Activated naive CD8-positive, alpha-beta T cell treated with anti-CD3 and anti-CD28 coated beads, Interleukin-2, amount 50 U/mL, for 24 hours (primary cell): ENCODE data around the gene CLDN6.

Source experiments
- ATAC-seq: fragments of 150-1000 bp; cut with Tn5 transposase; one replicate; pipeline ENCODE4 v1.10.0; 2021
- DNase-seq: peaks from one replicate; pipeline ENCODE4 v3.0.0; 2021
- H3K27ac Mint-ChIP-seq: one replicate; pipeline ENCODE4 v1.8.0; 2021; ENCODE audit warnings: mild to moderate bottlenecking, mixed read lengths
- H3K27me3 Mint-ChIP-seq: one replicate; pipeline ENCODE4 v1.8.0; 2021; ENCODE audit warnings: mixed read lengths
- H3K36me3 Mint-ChIP-seq: one replicate; pipeline ENCODE4 v1.8.0; 2021; ENCODE audit warnings: low read depth, mixed read lengths
- H3K4me1 Mint-ChIP-seq: one replicate; pipeline ENCODE4 v1.8.0; 2021; ENCODE audit warnings: mixed read lengths
- H3K4me3 Mint-ChIP-seq: one replicate; pipeline ENCODE4 v1.8.0; 2021; ENCODE audit warnings: mild to moderate bottlenecking, moderate library complexity, mixed read lengths
- H3K9me3 Mint-ChIP-seq: one replicate; pipeline ENCODE4 v1.8.0; 2021; ENCODE audit warnings: mixed read lengths

The CLDN6 gene

GRCh38 chr16:3042376-3042775 lies 24.4 kb upstream of the CLDN6 start:
- H3K27me3 Mint-ChIP-seq = peaks cover 72% of the 10 kb centered on the region
- no peaks in the 10 kb centered on the region for H3K9me3 Mint-ChIP-seq
- DNase-seq (no peak), ATAC-seq (no peak)
- H3K36me3 Mint-ChIP-seq = no peaks in the 10 kb centered on the region
- H3K4me3 Mint-ChIP-seq = no peak overlapping the region
- no peak overlapping the region for H3K27ac Mint-ChIP-seq
- H3K4me1 Mint-ChIP-seq = peaks cover 8% of the 10 kb centered on the region

- H3K27me3 Mint-ChIP-seq = peaks cover 72% of the 10 kb centered on the region
- H3K9me3 Mint-ChIP-seq = no peaks in the 10 kb centered on the region
- no peak overlapping the region for H3K4me3 Mint-ChIP-seq
- DNase-seq (no peak), ATAC-seq (no peak)
- H3K27ac Mint-ChIP-seq = no peak overlapping the region
- peaks cover 4% of the 10 kb centered on the region for H3K4me1 Mint-ChIP-seq
- H3K36me3 Mint-ChIP-seq = no peaks in the 10 kb centered on the region
Measured at GRCh38 chr16:3038896-3039295, 20.9 kb upstream of the CLDN6 start.

- H3K4me1 Mint-ChIP-seq = peaks cover 4% of the 10 kb centered on the region
- no peaks in the 10 kb centered on the region for H3K36me3 Mint-ChIP-seq
- H3K9me3 Mint-ChIP-seq = no peaks in the 10 kb centered on the region
- DNase-seq = no peak
- no peak overlapping the region for H3K4me3 Mint-ChIP-seq
- ATAC-seq = no peak
- peaks cover 72% of the 10 kb centered on the region for H3K27me3 Mint-ChIP-seq
- no peak overlapping the region for H3K27ac Mint-ChIP-seq
Measured at GRCh38 chr16:3038256-3038655, 20.3 kb upstream of the CLDN6 start.

- no peaks in the 10 kb centered on the region for H3K9me3 Mint-ChIP-seq
- H3K27me3 Mint-ChIP-seq = peaks cover 77% of the 10 kb centered on the region
- H3K36me3 Mint-ChIP-seq = no peaks in the 10 kb centered on the region
- no peak for ATAC-seq
- H3K4me1 Mint-ChIP-seq = peaks cover 8% of the 10 kb centered on the region
- no peak for DNase-seq
- no peak within 1 kb of the TSS for H3K27ac Mint-ChIP-seq
- no peak within 1 kb of the TSS for H3K4me3 Mint-ChIP-seq
Measured at GRCh38 chr16:3036726-3037315, 18.8 kb upstream of the CLDN6 start, which contains the start of gene BICDL2. TSS of gene BICDL2 (minus strand) at chr16:3036944. CDS start at chr16:3035496, 1,448 bp downstream.

GRCh38 chr16:3035972-3036725 lies 18.2 kb upstream of the CLDN6 start:
- Mint-ChIP-seq H3K9me3 (no peaks in the 10 kb centered on the region), H3K27ac (no peak overlapping the region), H3K27me3 (peaks cover 75% of the 10 kb centered on the region), H3K4me1 (peaks cover 8% of the 10 kb centered on the region), H3K4me3 (no peak overlapping the region), H3K36me3 (no peaks in the 10 kb centered on the region)
- DNase-seq = no peak
- ATAC-seq = no peak

- H3K4me1 Mint-ChIP-seq = peaks cover 8% of the 10 kb centered on the region
- H3K9me3 Mint-ChIP-seq = no peaks in the 10 kb centered on the region
- DNase-seq (no peak), ATAC-seq (no peak)
- H3K36me3 Mint-ChIP-seq = no peaks in the 10 kb centered on the region
- H3K27ac Mint-ChIP-seq = no peak overlapping the region
- H3K4me3 Mint-ChIP-seq = no peak overlapping the region
- H3K27me3 Mint-ChIP-seq = peaks cover 76% of the 10 kb centered on the region
Measured at GRCh38 chr16:3035289-3035971, 17.4 kb upstream of the CLDN6 start.

GRCh38 chr16:3032624-3033023 lies 14.6 kb upstream of the CLDN6 start:
- no peak overlapping the region for H3K27ac Mint-ChIP-seq
- H3K27me3 Mint-ChIP-seq = peaks cover 70% of the 10 kb centered on the region
- H3K4me3 Mint-ChIP-seq = no peak overlapping the region
- ATAC-seq = no peak
- H3K9me3 Mint-ChIP-seq = no peaks in the 10 kb centered on the region
- no peaks in the 10 kb centered on the region for H3K36me3 Mint-ChIP-seq
- peaks cover 26% of the 10 kb centered on the region for H3K4me1 Mint-ChIP-seq
- DNase-seq = no peak

GRCh38 chr16:3030222-3031212 lies 12.5 kb upstream of the CLDN6 start:
- Mint-ChIP-seq H3K9me3 (no peaks in the 10 kb centered on the region), H3K4me3 (peak overlapping the region; percentile 22), H3K27ac (no peak overlapping the region), H3K4me1 (peaks cover 22% of the 10 kb centered on the region), H3K36me3 (peaks cover 8% of the 10 kb centered on the region), H3K27me3 (peaks cover 57% of the 10 kb centered on the region)
- DNase-seq = no peak
- ATAC-seq = no peak

GRCh38 chr16:3029491-3030221 lies 11.7 kb upstream of the CLDN6 start:
- H3K27ac Mint-ChIP-seq = no peak overlapping the region
- H3K27me3 Mint-ChIP-seq = peaks cover 51% of the 10 kb centered on the region
- ATAC-seq (peak; percentile 26), DNase-seq (peak; percentile 65)
- H3K4me3 Mint-ChIP-seq = peak overlapping the region; percentile 22
- peaks cover 24% of the 10 kb centered on the region for H3K4me1 Mint-ChIP-seq
- peaks cover 8% of the 10 kb centered on the region for H3K36me3 Mint-ChIP-seq
- no peaks in the 10 kb centered on the region for H3K9me3 Mint-ChIP-seq

GRCh38 chr16:3028716-3029319 lies 10.8 kb upstream of the CLDN6 start:
- peaks cover 43% of the 10 kb centered on the region for H3K27me3 Mint-ChIP-seq
- peaks cover 30% of the 10 kb centered on the region for H3K4me1 Mint-ChIP-seq
- ATAC-seq (no peak), DNase-seq (no peak)
- H3K27ac Mint-ChIP-seq = no peak overlapping the region
- H3K4me3 Mint-ChIP-seq = no peak overlapping the region
- peaks cover 8% of the 10 kb centered on the region for H3K36me3 Mint-ChIP-seq
- no peaks in the 10 kb centered on the region for H3K9me3 Mint-ChIP-seq

GRCh38 chr16:3027983-3028715 lies 10.2 kb upstream of the CLDN6 start:
- Mint-ChIP-seq H3K27me3 (peaks cover 36% of the 10 kb centered on the region), H3K4me1 (peaks cover 35% of the 10 kb centered on the region), H3K9me3 (no peaks in the 10 kb centered on the region), H3K36me3 (peaks cover 8% of the 10 kb centered on the region), H3K27ac (no peak overlapping the region), H3K4me3 (no peak overlapping the region)
- ATAC-seq (peak; percentile 45), DNase-seq (peak; percentile 92)

GRCh38 chr16:3027489-3027795 lies 9.5 kb upstream of the CLDN6 start:
- peaks cover 39% of the 10 kb centered on the region for H3K4me1 Mint-ChIP-seq
- no peak for DNase-seq
- no peak for ATAC-seq
- peaks cover 8% of the 10 kb centered on the region for H3K36me3 Mint-ChIP-seq
- H3K4me3 Mint-ChIP-seq = no peak overlapping the region
- H3K27ac Mint-ChIP-seq = no peak overlapping the region
- no peaks in the 10 kb centered on the region for H3K9me3 Mint-ChIP-seq
- peaks cover 29% of the 10 kb centered on the region for H3K27me3 Mint-ChIP-seq
